ENCODE measurements around the gene NIPA2.

Gene NIPA2

DNA sequence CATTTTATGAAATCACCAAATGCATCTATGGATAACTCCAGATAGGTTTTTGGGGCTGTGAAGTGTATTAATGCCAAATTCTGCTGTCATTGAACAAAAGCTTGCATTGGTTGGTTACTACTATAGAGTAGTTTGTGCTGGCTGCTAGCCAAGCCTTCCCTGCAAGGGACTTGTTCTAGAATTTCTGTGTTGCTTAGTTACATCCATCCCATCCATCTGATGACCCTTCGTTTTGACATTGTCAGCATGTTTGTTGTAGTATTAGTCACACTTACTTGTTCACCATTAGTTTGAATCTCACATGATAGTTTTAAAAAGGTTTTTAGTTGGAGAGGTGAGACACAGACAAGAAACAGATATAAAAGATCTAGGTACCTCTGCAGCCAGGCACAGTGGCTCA lies 7.0 kb upstream of the NIPA2 start:
- DNase-seq (ENCODE audit: extremely low read depth in 1 of 2, low read depth in 1 of 2) = no peak

DNA sequence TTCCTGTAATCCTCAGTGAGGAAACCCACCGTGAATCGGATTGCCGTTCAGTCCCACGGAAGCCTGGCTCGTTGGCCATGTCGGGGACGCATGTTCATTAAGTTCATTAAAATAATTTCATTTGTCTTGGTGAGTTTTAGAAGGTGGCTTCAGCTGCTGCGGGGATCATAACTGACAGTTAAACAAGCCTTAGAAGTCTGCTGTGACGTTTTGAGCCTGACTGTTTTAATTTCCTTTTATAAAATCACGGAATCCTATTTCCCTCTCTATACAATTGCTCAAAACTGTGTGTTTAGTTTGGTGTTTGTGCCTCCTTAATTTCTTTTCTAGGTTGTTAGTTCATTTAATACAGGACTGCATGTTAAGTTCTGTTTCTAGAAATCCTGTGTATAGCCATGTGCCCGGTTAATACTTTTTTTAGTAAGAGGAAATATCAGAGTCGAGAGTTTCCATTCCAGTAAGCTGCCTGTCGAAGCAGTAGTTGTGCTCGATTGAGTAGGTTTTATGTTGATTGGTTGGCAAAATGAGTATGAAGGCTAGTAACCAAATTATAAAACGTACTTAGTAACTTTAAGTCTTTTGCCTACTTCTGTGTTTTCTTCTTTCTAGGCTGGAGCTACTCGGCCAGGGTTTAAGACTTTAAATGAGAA lies 705 bp downstream of the NIPA2 start:
- DNase-seq (ENCODE audit: extremely low read depth in 1 of 2, low read depth in 1 of 2) = no peak

DNA sequence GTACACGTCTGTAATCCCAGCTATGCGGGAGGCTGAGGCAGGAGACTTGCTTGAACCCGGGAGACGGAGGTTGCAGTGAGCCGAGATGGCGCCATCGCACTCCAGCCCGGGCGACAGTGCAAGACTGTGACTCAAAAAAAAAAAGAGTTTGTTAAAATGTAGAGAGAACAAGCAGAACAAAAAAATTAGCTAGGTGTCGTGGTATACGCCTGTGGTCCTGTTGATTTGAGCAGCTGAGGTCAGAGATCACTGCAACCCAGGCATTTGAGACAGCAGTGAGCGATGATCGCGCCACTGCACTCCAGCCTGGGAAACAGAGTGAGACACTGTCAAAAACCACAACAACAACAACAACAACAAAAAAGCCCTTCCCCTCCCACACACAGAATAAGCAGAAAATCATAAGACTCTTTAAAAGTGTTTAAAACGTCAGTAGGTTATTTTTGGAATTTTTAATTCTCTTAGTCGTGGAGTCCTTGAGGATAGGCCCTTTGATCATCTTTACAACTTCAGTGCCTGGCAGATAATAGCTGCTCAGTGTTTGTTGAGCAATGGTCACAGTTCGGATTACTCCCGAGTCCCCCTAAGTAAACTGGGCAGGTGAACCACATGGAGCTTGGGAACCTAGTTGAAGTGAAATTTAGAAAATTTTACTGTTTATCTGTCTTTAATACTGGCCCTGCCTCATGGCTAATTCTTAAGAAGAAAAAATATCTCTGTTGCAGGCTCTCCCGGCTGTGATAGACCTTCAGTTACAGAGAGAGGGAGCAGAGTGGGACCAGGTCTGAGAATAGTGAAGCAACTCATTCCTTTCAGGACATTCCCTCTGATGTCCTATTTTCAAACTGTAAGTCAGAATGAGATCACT lies 6.2 kb downstream of the NIPA2 start:
- DNase-seq (ENCODE audit: extremely low read depth in 1 of 2, low read depth in 1 of 2) = no peak

DNA sequence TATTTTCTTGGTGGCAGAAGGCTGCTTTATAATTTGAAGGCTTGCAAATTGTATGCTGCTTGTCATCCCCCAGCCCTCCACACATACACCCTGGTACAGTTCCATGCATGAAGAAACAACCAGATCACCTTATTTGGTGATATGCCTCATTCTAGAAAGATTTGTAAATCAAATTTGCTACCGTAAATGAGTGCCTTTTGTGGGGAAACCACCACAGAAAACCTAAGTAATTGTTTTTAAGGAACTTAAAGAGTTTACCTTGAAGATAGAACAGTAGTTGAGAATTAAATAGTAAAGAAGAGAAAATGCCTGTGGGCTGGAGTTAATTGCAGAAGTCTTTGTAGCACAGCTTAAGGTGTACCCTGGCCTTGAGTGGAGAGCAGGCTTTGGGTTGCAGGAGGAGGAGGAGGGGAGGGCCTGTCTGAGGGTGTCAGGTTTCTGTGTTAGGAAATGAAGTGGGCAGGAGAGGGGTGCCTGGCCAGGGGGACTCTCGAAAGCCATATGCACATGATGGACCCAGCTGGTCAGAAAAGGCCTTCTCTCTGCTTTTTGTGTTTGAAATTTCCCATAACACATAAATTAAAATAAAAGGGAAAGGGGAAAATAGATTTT lies 6.9 kb downstream of the NIPA2 start:
- no peak for DNase-seq (ENCODE audit: extremely low read depth in 1 of 2, low read depth in 1 of 2)

DNA sequence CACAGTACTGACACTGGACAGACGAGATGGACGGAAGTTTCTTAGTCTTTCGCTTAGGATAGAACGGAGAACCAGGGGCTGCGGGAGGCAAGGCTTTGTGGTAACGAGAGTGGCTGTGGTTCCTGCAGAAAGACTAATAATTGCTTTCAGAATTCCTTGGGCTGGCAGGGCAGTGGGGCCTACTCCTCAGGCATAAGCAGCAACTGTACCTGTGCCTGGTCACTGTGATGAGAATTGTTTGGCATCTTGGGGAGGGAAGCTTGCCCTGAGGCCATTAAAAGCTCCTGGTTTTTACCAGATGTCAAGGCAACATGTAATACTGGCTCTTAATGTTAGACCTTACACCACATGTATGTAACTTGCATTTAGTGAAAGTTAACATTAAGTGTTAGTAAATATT lies 7.6 kb downstream of the NIPA2 start:
- no peak for DNase-seq (ENCODE audit: extremely low read depth in 1 of 2, low read depth in 1 of 2)

DNA sequence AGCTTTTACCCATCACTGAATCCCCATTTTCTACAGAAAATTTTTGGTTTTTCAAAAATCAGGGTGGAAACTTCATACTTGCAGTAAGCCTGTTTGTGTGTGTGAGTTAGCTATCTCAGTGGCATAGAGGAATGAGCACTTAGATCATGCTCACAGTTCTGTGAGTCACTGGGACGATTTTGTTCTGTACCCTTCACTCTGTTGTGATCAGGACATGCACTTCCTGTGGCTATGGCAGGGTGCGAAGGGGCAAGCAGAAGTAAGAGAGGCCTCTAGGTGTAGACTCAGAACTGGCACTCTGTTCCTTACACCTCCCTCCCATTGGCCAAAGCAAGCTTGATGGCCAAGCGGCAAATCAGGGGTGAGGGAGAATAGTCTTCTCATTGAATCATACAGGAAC lies 11.6 kb downstream of the NIPA2 start:
- DNase-seq (ENCODE audit: extremely low read depth in 1 of 2, low read depth in 1 of 2) = no peak

DNA sequence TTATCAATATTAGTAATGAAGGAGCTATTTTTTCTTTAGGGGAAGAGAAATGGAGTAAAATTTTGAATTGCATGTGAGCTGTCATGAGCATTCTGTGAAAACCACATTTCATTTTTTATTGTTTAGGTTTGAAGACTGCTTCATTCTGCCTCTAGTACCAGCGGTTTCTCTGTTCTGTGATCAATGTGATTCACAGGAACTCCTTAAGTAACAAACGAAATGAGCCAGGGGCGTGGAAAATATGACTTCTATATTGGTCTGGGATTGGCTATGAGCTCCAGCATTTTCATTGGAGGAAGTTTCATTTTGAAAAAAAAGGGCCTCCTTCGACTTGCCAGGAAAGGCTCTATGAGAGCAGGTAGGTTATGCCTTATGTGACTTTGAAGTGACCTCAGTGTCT lies 13.0 kb downstream of the NIPA2 start:
- no peak for DNase-seq (ENCODE audit: extremely low read depth in 1 of 2, low read depth in 1 of 2)

DNA sequence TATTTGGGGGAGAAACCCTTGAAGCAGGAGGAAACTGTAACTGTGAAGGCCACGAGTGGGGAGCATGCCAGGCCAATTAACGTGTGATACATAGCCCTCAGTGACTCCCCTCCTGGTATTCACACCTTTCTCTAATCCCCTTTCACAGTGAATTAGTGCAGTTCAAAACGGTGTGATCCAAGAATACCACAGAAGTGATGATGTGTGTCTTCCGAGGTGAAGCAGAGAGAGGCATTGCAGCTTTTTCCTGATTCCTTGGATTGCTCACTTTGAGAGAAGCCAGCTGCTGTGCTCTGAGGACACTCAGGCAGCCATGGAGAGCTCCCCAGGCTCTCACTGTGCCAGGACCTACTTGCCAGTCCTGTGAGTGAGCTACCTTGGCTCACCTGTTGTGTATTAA lies 17.3 kb downstream of the NIPA2 start:
- no peak for DNase-seq (ENCODE audit: extremely low read depth in 1 of 2, low read depth in 1 of 2)

DNA sequence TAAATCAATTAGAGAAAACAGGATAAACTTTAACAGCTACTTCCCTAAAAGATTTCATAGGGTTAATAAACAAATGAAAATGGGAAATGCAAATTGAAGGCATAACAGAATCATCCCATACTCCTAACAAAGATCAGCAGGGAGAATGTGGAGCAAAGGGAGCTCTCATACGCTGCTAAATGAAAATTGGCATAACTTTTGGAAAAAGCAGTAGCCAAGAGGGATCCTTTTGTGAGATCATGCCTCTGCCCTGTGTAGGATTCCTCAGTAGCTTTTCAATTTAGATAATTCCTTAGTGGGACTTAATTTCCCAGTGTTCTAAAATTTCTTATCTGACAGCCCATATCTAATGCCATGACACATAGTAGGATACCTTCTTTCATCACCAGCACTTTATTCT lies 18.2 kb downstream of the NIPA2 start:
- DNase-seq (ENCODE audit: extremely low read depth in 1 of 2, low read depth in 1 of 2) = no peak

DNA sequence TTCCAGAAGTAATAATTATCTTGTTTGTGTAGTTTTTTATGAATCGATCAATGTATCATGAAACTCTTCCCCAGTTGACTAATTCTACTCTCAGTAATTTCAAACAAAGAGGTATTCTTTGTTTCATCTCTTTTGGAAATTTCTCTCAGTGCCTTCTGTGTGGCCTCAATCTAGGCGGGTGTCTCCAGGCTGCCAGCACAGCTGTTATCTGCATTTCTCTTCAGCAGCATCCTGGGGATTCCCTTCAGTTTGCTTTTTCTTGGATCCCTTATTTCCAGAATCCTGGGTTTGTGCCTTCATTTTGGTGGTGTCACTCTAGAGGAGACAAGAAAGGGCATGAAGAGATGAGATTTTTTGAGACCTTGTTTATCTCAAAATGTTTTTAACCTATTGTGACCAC lies 22.7 kb downstream of the NIPA2 start:
- DNase-seq (ENCODE audit: extremely low read depth in 1 of 2, low read depth in 1 of 2) = no peak

DNA sequence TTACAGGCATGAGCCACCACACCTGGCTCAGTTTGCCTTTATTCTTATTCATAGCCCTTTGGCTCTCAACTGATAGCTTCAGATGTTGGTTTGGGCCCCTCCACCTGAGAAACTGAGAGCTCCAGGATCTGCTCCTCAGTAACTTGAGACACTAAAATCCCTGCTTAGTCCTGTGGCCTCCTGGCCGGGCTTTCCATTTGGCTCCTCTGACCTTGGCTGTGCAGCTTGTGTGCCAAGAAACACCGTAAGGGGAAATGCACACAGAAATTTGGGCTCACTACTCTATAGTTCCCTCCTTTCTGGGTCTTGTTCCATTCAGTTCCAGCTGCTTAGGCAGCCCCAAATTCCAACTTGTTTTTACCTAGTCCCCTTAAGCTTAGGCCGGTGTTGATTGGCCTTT lies 24.9 kb downstream of the NIPA2 start:
- DNase-seq (ENCODE audit: extremely low read depth in 1 of 2, low read depth in 1 of 2) = no peak

DNA sequence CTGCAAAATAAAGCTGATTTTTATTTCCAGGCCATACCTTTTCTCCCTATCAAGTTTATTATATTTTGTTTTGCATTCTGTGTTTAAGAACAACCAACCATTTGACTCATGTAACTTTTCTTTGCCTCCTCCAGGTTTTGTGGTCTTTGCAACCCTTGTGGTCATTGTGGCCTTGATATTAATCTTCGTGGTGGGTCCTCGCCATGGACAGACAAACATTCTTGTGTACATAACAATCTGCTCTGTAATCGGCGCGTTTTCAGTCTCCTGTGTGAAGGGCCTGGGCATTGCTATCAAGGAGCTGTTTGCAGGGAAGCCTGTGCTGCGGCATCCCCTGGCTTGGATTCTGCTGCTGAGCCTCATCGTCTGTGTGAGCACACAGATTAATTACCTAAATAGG lies 27.6 kb downstream of the NIPA2 start:
- no peak for DNase-seq (ENCODE audit: extremely low read depth in 1 of 2, low read depth in 1 of 2)

DNA sequence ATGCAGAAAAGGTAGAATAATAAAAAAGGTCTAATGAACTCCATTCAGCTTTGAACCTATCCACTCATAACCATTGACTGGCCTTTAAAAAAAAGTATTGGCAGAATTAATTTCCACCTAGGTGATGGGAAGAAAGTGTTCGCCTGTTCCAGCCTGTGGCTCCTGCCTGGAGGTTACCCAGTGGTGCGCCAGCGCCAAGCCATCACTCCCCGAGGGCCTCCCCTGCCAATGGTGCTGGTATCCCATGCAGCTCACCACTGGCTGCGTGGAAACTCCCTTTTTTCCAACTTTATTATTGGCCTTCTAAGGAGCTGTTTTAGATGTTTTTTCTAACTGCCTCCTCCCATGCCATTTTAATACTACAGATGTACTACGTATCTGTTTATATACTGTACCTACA lies 29.4 kb downstream of the NIPA2 start:
- DNase-seq (ENCODE audit: extremely low read depth in 1 of 2, low read depth in 1 of 2) = no peak

DNA sequence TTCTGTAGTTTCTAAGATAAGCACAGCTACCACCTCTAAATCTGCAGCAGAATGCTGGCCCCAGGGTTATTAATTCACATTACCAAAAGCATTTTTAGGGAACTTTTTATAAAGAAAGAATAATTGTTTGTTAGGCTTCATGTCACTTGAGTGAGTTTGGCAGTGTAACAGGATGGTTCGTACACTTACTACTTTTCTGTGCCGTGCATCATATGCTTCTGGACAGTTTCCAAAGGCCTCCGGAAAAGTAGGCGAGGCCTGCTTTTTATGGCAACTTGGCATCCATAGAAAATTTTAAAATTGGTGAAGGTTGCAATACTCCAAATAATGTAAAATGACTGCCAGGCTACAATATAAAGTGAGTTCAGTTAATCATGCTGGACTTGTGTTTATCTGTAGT lies 30.0 kb downstream of the NIPA2 start:
- DNase-seq (ENCODE audit: extremely low read depth in 1 of 2, low read depth in 1 of 2) = no peak

DNA sequence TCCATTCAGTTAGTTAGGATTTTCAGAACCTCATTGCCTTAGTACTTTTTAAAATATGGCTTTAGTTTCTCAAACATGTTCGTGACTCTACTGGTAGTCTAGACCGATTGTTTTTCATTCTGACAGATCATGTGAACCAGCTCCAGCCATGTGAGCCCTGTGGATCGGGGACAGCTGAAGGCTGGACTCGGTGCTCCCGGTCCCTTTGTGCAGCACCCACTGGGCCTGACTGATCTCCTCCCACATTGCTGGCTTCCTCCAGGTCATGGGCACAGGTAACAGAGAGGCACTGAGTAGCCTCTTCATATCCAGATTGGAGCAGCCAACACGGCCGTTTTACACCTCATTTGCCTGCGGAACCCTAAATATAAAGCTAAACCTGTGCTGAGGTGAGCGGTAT lies 30.5 kb downstream of the NIPA2 start:
- no peak for DNase-seq (ENCODE audit: extremely low read depth in 1 of 2, low read depth in 1 of 2)

DNA sequence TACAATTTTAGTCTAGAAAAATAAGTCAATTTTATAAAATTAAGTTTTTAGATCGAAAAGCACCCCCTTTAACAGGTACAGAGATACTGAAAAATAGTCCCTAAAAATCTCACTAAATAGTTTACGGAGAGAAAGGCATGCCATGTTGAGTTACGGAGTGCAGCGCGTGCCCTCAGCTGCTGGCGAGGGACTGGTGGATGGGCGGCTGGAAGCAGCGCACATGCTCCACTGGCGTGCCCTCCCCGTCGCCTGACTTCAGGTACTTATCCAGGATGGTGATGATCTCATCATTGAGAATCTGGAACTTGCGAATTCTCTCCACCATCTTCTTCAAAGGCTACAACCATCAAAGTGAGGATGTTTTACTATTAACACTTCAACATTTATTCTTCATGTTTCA lies 31.4 kb downstream of the NIPA2 start:
- DNase-seq (ENCODE audit: extremely low read depth in 1 of 2, low read depth in 1 of 2) = no peak

DNA sequence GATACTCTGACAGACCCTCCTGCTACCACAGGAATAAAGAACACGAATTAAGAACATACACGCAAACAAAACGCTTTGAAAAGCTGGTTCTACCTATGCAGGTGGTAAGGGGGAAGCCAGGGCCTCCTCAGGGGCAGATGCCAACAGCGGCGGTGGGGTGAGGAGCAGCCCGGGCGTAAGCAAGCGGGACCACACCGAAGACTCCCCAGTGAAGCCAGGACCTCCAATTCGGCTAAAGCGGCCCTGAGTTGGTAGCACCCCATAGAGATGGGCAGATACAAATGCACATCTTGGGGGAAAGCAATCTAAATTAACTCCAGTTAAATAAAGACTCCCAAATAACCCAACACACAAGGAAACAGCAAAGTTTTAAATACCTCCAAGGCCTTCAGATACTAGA lies 32.4 kb downstream of the NIPA2 start:
- DNase-seq (ENCODE audit: extremely low read depth in 1 of 2, low read depth in 1 of 2) = no peak

DNA sequence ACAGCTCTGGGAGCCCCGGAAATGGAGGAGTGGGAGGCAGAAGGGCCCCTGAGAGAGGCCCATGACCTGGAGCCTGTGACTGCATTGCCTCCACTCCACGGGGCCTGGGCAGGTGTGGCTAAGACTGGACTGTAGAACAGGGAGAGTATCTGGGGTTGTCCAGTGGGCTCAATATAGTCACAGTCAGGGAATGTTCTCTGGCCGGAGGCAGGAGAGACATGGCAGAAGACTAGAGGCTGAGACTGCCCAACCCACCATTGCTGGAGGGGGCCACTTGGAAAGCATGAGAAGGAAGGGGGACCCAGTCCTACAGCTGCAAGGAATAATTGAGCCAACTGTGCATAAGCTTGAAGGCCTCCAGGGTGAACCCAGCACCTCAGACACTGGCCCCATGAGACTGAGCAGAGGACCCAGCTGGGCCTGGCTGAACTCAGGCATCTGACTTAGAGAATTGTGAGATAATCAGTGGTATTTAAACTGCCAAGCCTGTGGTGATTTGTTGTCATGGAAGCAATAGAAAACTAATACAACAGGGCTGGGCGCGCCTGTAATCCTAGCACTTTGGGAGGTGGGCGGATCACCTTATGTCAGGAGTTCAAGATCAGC lies 33.1 kb downstream of the NIPA2 start:
- no peak for DNase-seq (ENCODE audit: extremely low read depth in 1 of 2, low read depth in 1 of 2)

DNA sequence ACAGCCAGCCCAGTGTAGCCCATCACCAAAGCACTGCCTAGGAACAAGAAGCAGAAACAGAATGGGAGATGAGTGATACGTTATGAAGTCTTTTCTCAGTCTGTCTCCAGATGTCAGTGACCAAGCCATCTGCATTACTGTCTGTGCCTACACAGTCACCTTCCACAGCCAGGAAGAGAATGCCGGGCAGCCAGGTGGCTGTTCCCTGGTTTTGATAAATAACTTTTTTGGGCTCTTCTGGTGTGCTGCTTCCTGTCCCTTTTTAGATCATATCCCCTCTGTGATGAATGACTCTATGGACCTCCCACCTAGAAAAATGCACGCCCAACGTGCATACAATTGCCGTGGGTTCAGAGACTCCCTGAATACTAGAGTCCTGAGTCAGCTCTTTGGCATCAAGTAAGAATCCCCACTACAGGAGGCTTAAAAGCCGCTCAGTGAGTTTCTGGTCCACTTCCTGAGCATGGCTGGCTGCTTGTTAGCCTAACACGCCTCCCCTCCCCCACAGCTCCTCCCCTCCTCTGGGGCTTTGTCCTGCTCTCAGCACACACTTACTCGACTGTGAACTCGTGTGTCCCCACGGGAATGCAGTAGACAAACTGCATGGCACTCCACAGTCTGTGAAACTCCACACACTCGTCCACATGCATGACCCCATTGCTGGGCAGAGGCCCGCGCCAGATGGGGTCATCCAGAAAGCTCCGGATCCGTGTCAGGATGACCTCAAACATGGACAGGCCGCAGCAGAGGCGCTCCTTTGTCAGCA lies 34.7 kb downstream of the NIPA2 start:
- no peak for DNase-seq (ENCODE audit: extremely low read depth in 1 of 2, low read depth in 1 of 2)

DNA sequence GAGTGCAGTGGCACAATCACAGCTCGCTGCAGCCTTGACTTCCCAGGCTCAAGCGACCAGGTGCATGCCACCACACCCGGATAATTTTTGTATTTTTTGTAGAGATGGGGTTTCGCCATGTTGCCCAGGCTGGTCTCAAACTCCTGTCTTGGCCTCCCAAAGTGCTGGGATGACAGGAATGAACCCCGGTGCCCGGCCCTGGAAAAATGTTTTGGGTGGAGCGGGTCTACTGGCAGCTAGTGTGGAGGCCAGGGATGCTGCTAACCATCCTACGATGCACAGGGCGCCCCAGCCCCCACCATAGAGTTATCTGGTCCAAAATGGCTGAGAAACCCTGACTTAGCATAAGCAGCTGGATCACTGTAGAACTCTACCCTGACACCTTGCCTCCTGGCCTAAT lies 35.4 kb downstream of the NIPA2 start:
- no peak for DNase-seq (ENCODE audit: extremely low read depth in 1 of 2, low read depth in 1 of 2)

DNA sequence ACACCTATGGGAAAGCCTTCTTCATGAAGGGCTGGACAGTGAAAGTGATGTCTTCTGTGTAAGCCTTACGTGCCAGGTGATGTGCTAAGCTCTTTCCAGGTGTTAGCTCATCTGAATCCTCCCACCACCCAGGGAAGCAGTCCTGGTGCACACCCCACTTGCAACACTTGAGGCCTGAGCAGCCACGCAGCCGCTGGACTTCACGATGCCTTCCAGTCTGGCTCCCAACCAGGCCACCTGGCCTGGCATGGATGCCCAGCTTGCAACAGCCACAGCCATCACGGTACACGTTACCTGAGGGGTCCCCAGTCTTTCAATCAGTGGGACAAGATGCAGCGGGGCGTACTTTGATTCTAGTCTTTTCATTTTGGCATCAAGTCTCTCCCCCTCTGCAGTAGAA lies 35.8 kb downstream of the NIPA2 start:
- no peak for DNase-seq (ENCODE audit: extremely low read depth in 1 of 2, low read depth in 1 of 2)

Data from stimulated activated CD8-positive, alpha-beta memory T cell treated with anti-CD3 and anti-CD28 coated beads, Interleukin-7, amount 100 ng/mL, for 48 hours (primary cell).